Smooth muscle cell (in vitro differentiated cells): Measurements from ENCODE around the gene TNN. TPM values are rescaled to one million over a fixed set of nuclear protein-coding genes. Genes with fewer than 3 reads are reported as not detected.

Source experiments
- DNase-seq: peaks from one replicate; lab custom pipeline; 2025; ENCODE audit not compliant: unreplicated experiment; lab: John Stamatoyannopoulos, UW
- H2AFZ ChIP-seq: fragments of 200-600 bp; sonication (generic); 2 replicates; pipeline ENCODE4 v1.6.0; 2016; ENCODE audit warnings: antibody characterized with exemption, low read depth, mild to moderate bottlenecking
- H3F3A ChIP-seq: fragments of 200-600 bp; sonication (generic); 2 replicates; pipeline ENCODE4 v1.6.0; 2017; ENCODE audit warnings: antibody characterized with exemption, low read depth
- H3K27ac ChIP-seq: fragments of 200-600 bp; sonication (generic); 2 replicates; pipeline ENCODE4 v1.5.1; 2016; ENCODE audit warnings: low read depth, mild to moderate bottlenecking
- H3K27me3 ChIP-seq: fragments of 200-600 bp; sonication (generic); 2 replicates; pipeline ENCODE4 v1.6.1; 2016; ENCODE audit warnings: low read depth, mild to moderate bottlenecking
- H3K36me3 ChIP-seq: fragments of 200-600 bp; sonication (generic); 2 replicates; pipeline ENCODE4 v1.5.1; 2016; ENCODE audit warnings: low read depth
- H3K4me1 ChIP-seq: fragments of 200-600 bp; sonication (generic); 2 replicates; pipeline ENCODE4 v1.5.1; 2016; ENCODE audit warnings: low read depth
- H3K4me2 ChIP-seq: fragments of 200-600 bp; sonication (generic); 2 replicates; pipeline ENCODE4 v1.6.0; 2016; ENCODE audit warnings: mild to moderate bottlenecking
- H3K4me3 ChIP-seq: fragments of 200-600 bp; sonication (generic); 2 replicates; pipeline ENCODE4 v1.5.1; 2016; ENCODE audit warnings: mild to moderate bottlenecking
- H3K79me2 ChIP-seq: fragments of 200-600 bp; sonication (generic); 2 replicates; pipeline ENCODE4 v1.6.0; 2016; ENCODE audit warnings: low read depth, mild to moderate bottlenecking
- H3K9ac ChIP-seq: fragments of 200-600 bp; sonication (generic); 2 replicates; pipeline ENCODE4 v1.6.0; 2016; ENCODE audit warnings: low read depth
- H3K9me3 ChIP-seq: fragments of 200-600 bp; sonication (generic); replicated peaks from 2 replicates; pipeline ENCODE4 v1.5.1; 2016; ENCODE audit warnings: low read depth
- H4K20me1 ChIP-seq: fragments of 200-600 bp; sonication (generic); 2 replicates; pipeline ENCODE4 v1.6.0; 2016; ENCODE audit warnings: low read depth
- WGBS: methylation state at CpG from one replicate; pipeline ENCODE4 v1.1.7; 2016; ENCODE audit warnings: low lambda C conversion rate; 5-methylcytosine and 5-hydroxymethylcytosine counted together
- polyA plus RNA-seq: library from polyadenylated mRNA; unstranded; fragments of >200 nt; fragmentation: Nextera tagmentation; extraction: Ambion mirVana; gene quantifications from 2 replicates; pipeline ENCODE4 v1.2.1, GENCODE V29; 2016
- total RNA-seq: library from RNA; depleted of rRNA; stranded (reverse); fragments of >200 nt; gene quantifications from 2 replicates; pipeline ENCODE4 v1.2.3, GENCODE V29; 2014
- TF ChIP-seq, protein P1 (sequence below): fragments of 200-600 bp; sonication (generic); IDR thresholded peaks from 2 replicates; pipeline ENCODE4 v1.5.1; 2017; ENCODE audit warnings: borderline replicate concordance, mild to moderate bottlenecking, antibody characterized with exemption; ENCODE audit not compliant: insufficient read depth, poor library complexity, severe bottlenecking

TNN gene
- total and polyA plus RNA-seq, 2 experiments from 2014 or later = 0.72 to 0.86 TPM

DNA sequence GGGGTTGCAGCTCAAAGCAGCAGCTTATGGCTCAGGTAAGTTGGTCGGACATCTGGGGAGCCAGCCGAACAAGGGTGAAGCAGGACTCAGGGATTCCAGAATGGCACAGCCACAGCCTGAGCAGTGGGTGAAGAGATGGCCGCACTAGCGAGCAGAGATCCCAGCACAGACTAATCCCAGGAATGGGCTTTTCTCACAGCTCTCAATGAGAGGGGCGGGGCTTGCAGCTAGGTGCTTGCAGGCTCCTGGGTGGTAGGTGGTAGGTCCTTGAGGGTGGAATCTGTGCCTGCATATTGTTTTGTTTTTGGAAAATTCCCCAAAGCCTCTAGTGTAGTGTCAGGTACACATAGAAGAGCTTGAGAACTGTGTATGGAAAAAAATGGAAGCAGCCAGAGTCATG, 116.0 kb downstream of the TNN start:
- WGBS = 89% methylated on average over 5 of the region's 5 CpGs
- Histone ChIP-seq H3K79me2 (peaks cover 9% of the 10 kb centered on the region), H3F3A (no peaks in the 10 kb centered on the region)

DNA sequence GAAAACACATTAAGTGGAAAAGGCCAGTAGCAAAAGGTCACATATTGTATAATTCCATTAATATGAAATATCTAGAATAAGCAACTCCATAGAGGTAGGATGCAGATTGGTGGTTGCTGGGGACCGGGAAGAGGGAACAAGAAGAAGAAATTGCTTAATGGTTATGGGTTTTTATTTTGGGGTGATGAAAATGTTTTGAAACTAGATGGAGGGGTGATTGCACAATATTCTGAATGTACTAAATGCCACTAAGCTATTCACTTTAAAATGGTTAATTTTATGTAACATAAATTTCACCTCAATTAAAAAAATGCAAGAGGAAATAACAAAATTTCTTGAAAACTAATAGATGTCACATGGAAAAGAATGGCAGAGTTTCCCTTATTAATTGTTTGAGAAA, 118.3 kb downstream of the TNN start:
- no peaks in the 10 kb centered on the region for H4K20me1 ChIP-seq
- no peak for DNase-seq
- no peak overlapping the region for H3K4me2 ChIP-seq
- no peak overlapping the region for H3K27ac ChIP-seq
- no peaks in the 10 kb centered on the region for H3F3A ChIP-seq
- no peaks in the 10 kb centered on the region for H3K36me3 ChIP-seq
- H3K4me3 ChIP-seq = no peak overlapping the region
- no peaks in the 10 kb centered on the region for H3K9me3 ChIP-seq
- TF ChIP-seq, protein P1, sequence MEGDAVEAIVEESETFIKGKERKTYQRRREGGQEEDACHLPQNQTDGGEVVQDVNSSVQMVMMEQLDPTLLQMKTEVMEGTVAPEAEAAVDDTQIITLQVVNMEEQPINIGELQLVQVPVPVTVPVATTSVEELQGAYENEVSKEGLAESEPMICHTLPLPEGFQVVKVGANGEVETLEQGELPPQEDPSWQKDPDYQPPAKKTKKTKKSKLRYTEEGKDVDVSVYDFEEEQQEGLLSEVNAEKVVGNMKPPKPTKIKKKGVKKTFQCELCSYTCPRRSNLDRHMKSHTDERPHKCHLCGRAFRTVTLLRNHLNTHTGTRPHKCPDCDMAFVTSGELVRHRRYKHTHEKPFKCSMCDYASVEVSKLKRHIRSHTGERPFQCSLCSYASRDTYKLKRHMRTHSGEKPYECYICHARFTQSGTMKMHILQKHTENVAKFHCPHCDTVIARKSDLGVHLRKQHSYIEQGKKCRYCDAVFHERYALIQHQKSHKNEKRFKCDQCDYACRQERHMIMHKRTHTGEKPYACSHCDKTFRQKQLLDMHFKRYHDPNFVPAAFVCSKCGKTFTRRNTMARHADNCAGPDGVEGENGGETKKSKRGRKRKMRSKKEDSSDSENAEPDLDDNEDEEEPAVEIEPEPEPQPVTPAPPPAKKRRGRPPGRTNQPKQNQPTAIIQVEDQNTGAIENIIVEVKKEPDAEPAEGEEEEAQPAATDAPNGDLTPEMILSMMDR = no peak
- H3K9ac ChIP-seq = no peak overlapping the region
- H3K27me3 ChIP-seq = no peaks in the 10 kb centered on the region
- peaks cover 9% of the 10 kb centered on the region for H3K79me2 ChIP-seq
- H3K4me1 ChIP-seq = no peaks in the 10 kb centered on the region
- WGBS = 90% methylated on average over 1 of the region's 1 CpG
- H2AFZ ChIP-seq = no peak overlapping the region

More for the DNA sequence above, 116.0 kb downstream of the TNN start:
- TF ChIP-seq, protein P1 = no peak
- H3K27ac ChIP-seq = no peak overlapping the region
- no peak overlapping the region for H2AFZ ChIP-seq
- no peak overlapping the region for H3K9ac ChIP-seq
- H3K4me1 ChIP-seq = no peaks in the 10 kb centered on the region
- DNase-seq = no peak
- no peaks in the 10 kb centered on the region for H3K9me3 ChIP-seq
- no peaks in the 10 kb centered on the region for H4K20me1 ChIP-seq
- H3K4me2 ChIP-seq = no peak overlapping the region
- H3K4me3 ChIP-seq = no peak overlapping the region
- H3K27me3 ChIP-seq = no peaks in the 10 kb centered on the region
- no peaks in the 10 kb centered on the region for H3K36me3 ChIP-seq

DNA sequence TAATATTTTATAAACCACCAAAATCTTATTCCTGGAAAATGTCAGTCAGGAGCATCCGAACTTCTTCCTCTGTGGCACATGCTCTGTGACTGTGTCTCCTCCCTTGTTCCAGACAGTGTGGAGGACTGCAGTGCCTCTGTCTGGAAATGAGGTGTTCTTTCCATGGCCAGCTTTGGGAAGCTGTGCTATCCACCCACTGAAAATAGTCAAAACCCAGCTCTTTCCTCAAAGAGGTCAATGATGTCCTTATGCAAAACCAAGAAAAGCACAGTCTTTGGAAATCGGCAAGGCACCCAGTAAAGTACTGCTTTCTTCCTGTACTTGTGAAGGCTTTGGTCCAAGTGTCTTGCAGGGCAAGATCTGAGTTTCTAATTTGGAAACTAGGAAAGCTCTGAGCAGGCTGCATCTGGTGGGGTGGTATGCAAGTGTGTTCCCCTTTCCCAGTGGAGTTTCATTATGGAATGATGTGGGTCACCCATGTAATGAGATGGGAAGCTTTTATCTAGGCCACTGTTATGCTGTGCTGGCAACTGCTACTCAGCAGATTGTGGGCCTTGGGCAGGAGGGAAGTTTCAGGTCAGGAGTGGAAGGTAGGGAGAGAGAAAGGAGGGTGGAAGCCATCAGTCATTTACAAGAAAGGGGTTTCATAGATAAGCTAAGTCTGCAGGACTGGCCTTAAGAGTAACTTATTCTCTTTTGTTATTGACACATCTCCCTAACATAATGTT, 119.0 kb downstream of the TNN start:
- TF ChIP-seq, protein P1 = no peak
- no peaks in the 10 kb centered on the region for H3K36me3 ChIP-seq

DNA sequence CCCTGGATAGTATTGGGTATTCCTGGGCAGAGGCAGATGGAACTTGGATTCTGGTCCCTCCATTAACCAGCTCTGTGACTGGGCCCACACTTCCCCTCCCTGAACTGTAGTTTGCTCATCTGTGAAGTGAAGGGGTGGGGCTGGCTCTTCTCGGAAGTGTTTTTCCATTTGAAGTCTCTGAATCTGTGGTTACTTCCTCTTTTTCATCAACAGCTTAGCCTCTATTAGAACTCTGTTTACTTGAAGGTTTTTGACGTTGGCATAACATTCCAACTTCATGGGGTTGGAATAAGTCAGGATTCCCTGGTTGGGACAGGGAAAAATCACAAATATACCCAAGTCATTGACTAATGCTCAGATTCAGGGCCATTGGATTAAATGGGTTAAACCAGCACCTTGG, 121.3 kb downstream of the TNN start:
- Histone ChIP-seq H3K27me3 (no peaks in the 10 kb centered on the region), H3K9me3 (no peaks in the 10 kb centered on the region), H3K4me1 (no peaks in the 10 kb centered on the region), H3K27ac (no peak overlapping the region), H4K20me1 (no peaks in the 10 kb centered on the region), H3K4me2 (no peak overlapping the region), H3K4me3 (no peak overlapping the region), H2AFZ (no peak overlapping the region), H3K9ac (no peak overlapping the region), H3F3A (no peaks in the 10 kb centered on the region), H3K79me2 (peaks cover 9% of the 10 kb centered on the region), H3K36me3 (no peaks in the 10 kb centered on the region)
- DNase-seq = no peak
- WGBS = 80% methylated on average over 2 of the region's 2 CpGs
- TF ChIP-seq, protein P1 = no peak

More for the DNA sequence above, 119.0 kb downstream of the TNN start:
- Histone ChIP-seq H3K27me3 (no peaks in the 10 kb centered on the region), H2AFZ (no peak overlapping the region), H3K79me2 (peaks cover 9% of the 10 kb centered on the region), H3K4me1 (no peaks in the 10 kb centered on the region), H3K9ac (no peak overlapping the region), H3F3A (no peaks in the 10 kb centered on the region), H3K27ac (no peak overlapping the region), H4K20me1 (no peaks in the 10 kb centered on the region), H3K4me3 (no peak overlapping the region), H3K9me3 (no peaks in the 10 kb centered on the region), H3K4me2 (no peak overlapping the region)
- no peak for DNase-seq
- WGBS = 79% methylated on average over 2 of the region's 2 CpGs
